NOMO-1 treated with dmso at 0.1 percent for 144 hours (cell line): ENCODE data around the gene OPA1.

ENCODE experiments used
- DNase-seq: peaks from one replicate; lab custom pipeline; 2025; ENCODE audit not compliant: unreplicated experiment; lab: John Stamatoyannopoulos, UW

Gene OPA1, protein sequence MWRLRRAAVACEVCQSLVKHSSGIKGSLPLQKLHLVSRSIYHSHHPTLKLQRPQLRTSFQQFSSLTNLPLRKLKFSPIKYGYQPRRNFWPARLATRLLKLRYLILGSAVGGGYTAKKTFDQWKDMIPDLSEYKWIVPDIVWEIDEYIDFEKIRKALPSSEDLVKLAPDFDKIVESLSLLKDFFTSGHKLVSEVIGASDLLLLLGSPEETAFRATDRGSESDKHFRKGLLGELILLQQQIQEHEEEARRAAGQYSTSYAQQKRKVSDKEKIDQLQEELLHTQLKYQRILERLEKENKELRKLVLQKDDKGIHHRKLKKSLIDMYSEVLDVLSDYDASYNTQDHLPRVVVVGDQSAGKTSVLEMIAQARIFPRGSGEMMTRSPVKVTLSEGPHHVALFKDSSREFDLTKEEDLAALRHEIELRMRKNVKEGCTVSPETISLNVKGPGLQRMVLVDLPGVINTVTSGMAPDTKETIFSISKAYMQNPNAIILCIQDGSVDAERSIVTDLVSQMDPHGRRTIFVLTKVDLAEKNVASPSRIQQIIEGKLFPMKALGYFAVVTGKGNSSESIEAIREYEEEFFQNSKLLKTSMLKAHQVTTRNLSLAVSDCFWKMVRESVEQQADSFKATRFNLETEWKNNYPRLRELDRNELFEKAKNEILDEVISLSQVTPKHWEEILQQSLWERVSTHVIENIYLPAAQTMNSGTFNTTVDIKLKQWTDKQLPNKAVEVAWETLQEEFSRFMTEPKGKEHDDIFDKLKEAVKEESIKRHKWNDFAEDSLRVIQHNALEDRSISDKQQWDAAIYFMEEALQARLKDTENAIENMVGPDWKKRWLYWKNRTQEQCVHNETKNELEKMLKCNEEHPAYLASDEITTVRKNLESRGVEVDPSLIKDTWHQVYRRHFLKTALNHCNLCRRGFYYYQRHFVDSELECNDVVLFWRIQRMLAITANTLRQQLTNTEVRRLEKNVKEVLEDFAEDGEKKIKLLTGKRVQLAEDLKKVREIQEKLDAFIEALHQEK

DNA sequence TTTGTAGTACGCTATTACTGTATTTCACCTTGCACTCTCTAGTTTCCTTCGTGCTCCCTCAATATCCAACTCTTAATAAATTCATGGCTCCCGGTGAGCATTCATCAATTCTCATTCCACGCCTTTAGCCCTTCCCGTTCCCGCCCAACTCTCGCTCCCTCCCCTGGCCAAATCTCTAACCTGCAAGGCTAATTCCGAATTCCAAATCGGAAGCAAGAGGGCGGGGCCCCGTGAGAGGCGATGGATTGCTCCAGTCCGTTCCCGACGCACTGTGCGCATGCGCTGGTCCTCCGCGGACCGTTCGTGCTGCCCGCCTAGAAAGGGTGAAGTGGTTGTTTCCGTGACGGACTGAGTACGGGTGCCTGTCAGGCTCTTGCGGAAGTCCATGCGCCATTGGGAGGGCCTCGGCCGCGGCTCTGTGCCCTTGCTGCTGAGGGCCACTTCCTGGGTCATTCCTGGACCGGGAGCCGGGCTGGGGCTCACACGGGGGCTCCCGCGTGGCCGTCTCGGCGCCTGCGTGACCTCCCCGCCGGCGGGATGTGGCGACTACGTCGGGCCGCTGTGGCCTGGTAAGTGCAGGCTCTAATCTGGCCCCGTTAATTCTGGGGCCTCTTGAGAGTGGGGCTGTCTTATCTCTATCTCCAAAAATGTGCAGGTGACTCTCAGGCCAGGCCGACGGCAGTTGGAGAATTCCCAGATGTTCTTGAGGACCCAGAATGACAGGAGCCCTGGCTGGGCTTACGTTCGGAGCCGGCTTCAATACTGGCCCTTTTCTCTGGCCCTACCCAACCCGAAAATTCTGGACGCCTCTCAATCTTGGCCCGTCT lies at the start of gene OPA1:
Gene OPA1, plus strand, starts transcription at position 368 of the 827 bp plus-strand sequence. Its CDS starts 170 bp downstream, at position 538.
- peak; percentile 99 for DNase-seq

DNA sequence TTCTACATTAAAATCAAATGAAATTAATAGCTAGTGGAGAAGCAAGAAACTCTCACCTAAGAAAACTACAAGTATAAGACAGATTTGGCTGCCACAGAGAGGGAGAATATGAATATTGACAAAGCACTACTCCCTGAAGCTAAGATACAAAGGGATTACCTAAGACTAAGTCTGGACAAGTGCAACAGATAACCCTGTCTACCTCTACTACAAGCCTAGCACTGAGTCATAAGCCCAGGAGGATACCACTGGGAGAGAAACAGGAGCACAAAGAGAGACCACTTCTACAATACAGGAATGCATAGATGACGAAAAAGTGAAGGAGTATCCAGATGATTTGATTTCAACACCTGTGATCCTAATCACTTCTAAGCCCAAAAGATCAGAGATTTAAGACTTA lies 48.7 kb upstream of the OPA1 start:
- no peak for DNase-seq

GRCh38 chr3:193545304-193545703 lies 47.7 kb upstream of the OPA1 start:
- DNase-seq = no peak

DNA sequence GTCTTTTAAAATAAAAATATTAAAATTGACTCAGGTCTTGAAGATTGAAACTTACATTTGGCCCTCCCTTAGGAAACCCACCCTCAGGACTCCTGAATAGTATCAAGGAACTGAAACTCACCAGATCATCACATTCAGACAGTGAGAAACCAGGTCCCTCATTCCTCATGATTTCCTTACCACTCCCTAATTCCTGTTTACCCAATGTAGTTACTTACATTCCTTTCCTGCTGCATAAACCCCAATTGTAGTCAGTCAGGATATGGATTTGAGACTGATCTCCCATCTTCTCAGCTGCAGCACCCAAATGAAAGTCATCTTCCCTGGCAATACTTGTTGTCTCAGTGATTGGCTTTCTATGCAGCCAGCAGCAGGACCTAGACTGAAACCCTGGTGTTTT lies 46.9 kb upstream of the OPA1 start:
- no peak for DNase-seq

GRCh38 chr3:193548406-193548805 lies 44.6 kb upstream of the OPA1 start:
- DNase-seq = no peak

DNA sequence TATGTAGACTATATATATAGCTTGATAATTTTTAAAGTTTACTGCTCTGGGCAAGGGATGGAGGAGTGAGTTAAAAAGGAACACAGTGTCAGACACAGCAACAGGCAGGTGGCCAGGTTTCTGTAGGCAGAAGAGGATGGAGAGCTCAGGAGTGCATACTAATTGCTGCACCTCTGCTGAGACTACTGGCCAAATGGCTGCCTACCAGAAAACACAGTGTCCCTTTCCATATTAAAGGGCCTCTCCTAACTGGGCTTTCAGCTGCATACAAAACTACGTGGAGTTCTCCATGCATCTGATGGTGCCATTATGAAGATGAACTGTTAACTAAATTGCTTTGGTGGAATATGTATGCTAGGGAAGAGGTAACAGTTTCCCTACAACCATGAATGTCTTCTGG lies 40.1 kb upstream of the OPA1 start:
- no peak for DNase-seq

- no peak for DNase-seq
Measured at GRCh38 chr3:193553586-193553985, 39.4 kb upstream of the OPA1 start.

DNA sequence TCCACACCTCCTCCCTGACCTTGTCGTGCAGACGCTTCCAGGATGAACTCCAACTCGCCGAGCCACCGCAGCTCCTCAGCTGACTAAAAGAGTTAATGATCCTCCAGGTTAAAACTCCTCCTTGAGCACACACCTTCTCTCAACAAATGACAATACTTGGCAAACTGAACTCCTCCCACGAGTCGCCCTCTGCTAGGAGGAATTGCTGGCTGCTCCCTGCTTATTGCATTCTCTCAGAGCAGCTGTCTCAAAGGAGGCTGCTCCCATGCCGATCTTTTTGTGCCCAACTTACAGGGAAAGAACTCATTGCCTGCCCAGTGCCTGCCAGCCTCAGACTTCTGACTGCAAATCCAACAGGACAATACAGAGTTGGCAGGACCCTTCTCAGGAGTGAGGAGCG lies 38.2 kb upstream of the OPA1 start, which contains the start of gene ATP13A4:
Gene ATP13A4, minus strand, starts transcription at position 85 of the 400 bp plus-strand sequence. CDS start 96 bp downstream, outside the sequence.
- no peak for DNase-seq

DNA sequence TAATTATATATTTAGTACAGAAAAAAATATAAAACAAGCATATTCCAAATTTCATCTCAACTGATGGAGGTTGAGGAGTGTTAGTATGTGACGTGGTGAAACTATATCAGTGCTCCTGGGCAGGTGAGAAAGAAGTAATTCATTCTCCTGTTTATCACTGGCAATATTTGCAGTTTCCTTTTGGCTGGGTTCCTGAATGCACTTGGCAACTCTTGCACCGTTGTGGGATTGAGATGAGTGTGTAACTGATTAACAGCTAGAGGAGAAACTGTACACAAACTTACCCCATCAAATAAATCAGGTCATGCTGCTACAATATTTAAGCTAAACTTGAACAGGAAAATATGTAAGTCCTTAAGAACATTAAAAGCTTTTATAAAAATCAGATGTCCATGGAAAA lies 36.2 kb upstream of the OPA1 start:
- no peak for DNase-seq

- DNase-seq = no peak
Measured at GRCh38 chr3:193559100-193559499, 33.9 kb upstream of the OPA1 start.

GRCh38 chr3:193560091-193560490 lies 32.9 kb upstream of the OPA1 start:
- no peak for DNase-seq

GRCh38 chr3:193560870-193561269 lies 32.1 kb upstream of the OPA1 start:
- DNase-seq = no peak

GRCh38 chr3:193563426-193563825 lies 29.6 kb upstream of the OPA1 start:
- DNase-seq = no peak

GRCh38 chr3:193564012-193564411 lies 29.0 kb upstream of the OPA1 start:
- DNase-seq = no peak

- no peak for DNase-seq
Measured at GRCh38 chr3:193569119-193569518, 23.9 kb upstream of the OPA1 start.

- DNase-seq = peak; percentile 41
Measured at GRCh38 chr3:193572426-193572908, 20.5 kb upstream of the OPA1 start.

GRCh38 chr3:193573403-193574191 lies 19.4 kb upstream of the OPA1 start:
- no peak for DNase-seq

DNA sequence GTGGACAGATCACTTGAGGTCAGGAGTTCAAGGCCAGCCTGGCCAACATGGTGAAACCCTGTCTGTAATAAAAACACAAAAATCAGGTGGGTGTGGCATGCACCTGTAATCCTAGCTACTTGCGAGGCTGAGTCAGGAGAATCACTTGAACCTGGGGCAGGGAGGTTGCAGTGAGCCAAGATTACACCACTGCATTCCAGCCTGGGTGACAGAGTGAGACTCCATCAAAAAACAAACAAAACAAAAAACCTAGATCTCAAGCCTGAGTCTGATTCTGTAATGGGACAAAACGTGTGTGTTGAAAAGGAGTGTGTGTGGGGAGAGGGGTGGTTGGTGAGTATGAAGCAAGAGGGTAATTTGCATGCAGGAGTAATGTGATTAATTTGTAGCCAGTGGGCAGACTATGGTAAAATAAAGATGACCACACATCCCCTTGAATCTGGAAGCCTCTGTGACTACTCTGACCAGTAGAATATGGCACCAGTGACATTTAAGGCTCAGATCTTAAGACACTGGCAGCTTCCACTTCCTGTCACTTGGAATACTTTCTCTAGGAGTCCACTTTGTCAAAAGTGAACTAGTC lies 18.4 kb upstream of the OPA1 start:
- DNase-seq = peak; percentile 72

DNA sequence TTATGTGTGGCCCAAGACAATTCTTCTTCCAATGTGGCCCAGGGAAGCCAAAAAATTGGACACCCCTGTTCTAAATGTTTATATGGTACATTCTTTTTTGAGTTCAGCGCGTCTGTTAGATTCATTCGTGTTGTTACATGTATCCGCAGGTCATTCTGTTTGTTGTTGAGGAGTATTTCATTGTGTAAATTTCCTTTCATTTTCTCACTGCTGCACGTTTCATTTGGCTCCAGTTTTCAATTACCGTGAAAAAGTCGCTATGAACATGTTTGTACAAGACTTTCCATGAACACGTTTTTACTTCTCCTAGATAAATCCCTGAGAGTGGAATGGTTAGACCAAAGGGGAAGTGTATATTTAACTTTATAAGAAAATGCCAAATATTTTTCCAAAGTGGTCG lies 7.5 kb upstream of the OPA1 start:
- no peak for DNase-seq
